DMS114 treated with DMSO at 0.1 percent for 48 hours (cell line): ENCODE measurements around the gene UNCX.

Experiments used
- DNase-seq: peaks from one replicate; lab custom pipeline; 2025; ENCODE audit not compliant: unreplicated experiment; lab: John Stamatoyannopoulos, UW

UNCX gene

DNA sequence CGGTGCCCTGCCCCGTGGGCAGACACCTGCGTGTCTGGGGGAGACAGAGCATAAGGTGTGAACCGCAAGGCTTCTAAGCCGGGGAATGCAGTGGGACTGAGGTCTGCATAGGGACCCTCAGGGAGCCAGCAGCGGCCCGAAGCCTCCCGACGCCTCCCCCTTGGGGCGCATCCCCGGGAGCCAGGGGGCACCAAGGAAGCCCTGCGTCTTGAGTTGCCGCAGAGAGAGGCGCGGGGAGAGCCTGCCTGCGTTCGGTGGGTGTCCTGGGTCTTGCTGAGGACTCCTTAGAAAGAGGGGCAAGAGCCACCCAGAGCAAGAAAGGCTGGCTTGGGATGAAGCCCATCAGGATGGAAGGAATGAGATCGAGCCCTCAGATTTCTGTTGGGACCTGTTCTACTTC is 18.2 kb upstream of the UNCX start:
- DNase-seq: no peak

DNA sequence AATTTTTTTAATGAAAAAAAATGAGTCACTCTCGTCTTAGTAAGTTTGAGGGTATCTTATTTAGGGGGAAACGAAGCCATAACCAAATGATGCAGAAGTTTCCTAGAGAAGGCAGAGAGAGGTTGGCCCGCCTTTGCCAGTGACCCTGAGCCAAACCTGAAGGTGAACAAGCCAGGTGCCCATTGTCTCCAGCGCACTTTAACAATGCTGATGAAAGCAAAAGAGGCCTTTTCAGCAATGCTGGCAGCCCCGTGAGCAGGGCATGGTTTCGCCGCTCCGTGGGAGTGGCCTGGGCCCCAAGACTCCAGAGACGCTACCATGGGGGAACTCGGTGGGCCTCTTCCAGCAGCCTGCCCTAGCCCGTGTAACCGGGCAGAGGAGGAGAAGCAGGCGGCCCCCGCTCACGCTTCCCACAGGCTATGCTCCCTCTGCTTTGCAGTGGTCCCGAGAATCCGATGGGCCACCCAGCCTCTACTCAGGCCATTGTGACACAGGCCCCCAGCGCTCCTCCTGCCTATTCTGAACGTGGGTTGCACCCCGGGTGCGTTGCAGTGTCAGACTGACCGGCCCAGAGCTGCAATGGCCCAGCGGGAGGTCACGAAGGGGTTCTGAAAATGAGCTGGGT is 14.0 kb upstream of the UNCX start:
- DNase-seq: no peak

DNA sequence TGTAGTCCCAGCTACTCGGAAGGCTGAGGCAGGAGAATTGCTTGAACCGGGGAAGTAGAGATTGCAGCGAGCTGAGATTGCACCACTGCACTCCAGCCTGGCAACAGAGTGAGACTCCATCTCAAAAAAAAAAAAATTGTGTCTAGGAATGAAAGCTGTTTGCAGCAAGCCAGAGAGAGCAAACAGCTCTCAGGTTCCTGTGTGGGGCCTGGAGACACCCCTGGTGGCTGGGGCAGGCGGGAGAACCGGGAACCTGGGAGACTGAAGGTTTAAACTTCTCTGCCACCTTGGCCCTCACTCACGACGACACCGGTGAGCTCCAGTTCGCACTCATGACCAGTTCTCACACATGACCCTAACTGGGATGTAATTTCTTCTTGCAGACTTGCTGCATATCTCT is 13.2 kb upstream of the UNCX start:
- no peak for DNase-seq

DNA sequence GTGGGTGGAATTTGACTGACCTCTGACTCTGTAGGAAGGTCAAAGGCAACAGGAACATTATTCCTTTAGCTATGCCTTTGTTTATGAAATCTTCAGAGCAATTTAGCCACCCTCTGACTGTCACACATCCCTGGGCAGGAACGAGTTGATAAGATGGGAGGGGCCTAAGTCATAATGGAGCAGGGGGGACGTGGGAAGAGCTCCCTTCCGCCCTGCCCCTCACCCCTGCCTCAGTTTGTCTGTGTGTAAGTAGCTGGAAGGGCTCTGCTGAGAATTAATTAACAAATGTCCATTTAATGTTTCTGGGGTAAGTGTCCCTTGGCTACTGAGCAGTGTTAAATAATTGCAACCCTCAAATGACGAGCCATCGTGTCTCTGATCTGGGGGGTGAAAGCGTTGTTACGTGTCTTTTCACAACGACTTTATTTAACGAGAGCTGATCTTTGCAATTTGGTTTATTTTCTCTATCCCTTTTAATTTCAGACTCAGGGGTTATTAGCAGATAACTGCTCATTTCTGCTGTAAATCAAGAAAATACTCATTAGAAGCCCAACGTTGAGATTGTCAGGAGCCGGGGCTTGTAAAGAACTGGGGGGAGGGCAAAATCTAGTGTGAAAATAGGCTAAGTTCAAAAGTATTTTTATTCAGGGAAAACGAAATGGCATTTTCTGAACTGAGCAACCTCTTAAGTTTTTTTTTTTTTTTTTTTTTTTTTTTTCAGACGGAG is 12.5 kb upstream of the UNCX start:
- no peak for DNase-seq

DNA sequence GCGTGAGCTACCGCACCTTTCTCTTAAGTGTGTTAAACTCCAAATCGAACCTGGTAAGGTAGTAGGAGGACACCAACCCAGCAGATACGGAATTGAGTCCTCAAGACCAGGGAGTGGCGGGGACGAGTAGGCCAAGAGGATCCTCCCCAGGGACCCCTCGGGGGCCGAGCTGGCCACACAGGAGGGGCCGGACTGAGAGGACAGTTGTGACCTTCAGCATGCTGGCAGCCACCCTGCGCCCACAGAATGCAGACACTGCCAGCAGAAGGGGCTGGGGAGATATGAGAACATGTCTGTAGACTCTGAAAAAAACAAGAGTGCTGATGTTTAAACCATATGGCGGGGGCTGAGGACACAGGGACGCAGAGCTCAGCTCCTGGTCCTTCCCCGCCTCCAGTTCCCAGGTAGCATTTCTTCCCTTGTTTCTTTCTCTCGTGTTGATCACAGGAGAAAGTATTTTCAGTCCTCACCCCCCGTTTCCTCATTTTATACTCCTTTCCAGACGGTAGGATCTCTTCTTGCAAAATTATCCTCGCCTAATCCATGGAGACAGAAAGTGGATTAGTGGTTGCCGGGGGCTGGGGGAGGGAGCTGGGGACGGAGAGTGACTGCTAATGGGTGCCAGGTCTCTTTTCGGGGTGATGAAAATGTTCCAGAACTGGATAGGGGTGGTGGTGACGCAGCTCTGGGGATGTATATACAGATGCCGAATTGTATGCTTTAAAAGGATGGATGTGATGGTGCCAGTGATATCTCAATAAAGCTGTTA is 11.5 kb upstream of the UNCX start:
- no peak for DNase-seq

DNA sequence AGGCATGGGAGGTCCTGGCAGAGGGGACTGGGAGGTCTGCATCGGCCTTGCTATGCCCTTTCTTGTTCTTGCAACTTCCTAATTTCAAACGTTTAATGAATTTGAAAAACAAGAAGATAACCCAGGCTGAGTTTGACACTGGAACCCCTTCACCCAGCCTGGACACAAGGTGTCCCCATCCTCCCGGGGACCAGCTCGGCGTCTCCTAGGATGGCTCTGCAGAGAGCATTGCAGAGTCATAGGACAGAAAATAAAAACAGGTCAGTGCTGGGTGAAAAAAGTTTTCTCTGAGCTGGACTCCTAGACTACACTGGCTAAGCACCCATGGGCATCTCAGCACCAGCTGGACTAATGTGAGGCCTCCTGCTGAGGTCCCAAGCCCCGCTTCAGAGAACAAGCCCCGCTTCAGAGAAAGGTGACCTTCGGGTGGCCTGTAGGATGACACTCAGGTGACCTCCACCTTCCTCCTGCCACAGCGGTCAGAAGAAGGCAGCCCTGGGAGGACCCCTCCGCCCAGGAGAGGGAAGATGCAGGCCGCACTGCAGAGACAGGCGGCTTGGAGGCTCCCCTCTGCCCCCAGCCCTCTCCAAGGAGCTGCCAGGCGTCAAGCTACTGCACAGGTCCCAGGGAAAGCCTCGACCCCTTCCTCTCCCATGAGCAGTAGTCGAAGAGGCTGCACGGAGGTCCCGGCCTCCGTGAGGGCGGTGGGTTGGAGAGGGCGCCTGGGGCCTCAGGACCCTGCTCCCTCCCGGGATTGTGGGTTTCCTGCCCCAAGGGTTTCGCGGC is 9.3 kb upstream of the UNCX start:
- DNase-seq: no peak

DNA sequence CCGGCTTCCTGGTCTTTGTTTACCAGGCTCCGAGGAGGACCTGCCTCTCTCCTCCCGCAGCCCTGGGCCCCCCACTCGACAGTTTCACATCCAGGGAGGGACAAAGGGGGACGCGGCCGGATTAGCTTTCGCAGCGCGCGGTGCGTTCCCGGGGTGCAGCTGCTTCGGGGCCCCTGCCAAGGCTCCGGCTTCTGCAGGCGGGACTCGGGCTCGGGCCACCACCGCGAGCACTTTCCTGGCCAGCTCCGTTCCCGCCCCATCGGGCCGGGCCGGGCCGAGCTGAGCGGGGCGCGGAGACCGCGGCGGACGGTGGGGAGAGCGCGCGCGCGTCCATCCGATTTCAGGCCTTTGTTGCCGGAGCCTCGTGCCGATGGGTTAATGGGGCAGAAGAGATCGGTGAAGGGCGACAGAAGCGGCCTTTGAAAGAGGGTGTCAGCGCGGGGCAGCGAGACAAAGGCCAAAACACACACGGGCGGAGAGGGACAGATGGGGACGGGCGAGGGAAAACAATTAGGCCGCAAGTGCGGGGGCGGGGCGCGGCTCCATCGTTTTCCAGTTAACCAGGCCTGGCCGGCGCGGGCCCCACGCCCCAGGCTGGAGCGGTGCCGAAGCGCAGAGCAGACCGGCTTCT is 8.5 kb upstream of the UNCX start:
- no peak for DNase-seq

DNA sequence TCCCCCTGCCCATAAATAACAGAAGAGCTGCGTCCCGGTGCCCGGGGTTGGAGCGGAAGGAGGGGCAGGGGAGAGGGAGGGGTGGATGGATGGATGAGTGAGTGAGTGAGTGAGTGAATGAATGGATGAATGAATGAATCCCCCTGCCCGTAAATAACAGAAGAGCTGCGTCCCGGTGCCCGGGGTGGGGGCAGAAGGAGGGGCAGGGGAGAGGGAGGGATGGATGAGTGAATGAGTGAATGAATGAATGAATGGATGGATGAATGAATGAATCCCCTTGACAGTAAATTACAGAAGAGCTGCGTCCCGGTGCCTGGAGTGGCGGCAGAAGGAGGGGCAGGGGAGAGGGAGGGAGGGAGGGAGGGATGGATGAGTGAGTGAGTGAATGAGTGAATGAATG is 7.6 kb upstream of the UNCX start:
- DNase-seq: no peak

DNA sequence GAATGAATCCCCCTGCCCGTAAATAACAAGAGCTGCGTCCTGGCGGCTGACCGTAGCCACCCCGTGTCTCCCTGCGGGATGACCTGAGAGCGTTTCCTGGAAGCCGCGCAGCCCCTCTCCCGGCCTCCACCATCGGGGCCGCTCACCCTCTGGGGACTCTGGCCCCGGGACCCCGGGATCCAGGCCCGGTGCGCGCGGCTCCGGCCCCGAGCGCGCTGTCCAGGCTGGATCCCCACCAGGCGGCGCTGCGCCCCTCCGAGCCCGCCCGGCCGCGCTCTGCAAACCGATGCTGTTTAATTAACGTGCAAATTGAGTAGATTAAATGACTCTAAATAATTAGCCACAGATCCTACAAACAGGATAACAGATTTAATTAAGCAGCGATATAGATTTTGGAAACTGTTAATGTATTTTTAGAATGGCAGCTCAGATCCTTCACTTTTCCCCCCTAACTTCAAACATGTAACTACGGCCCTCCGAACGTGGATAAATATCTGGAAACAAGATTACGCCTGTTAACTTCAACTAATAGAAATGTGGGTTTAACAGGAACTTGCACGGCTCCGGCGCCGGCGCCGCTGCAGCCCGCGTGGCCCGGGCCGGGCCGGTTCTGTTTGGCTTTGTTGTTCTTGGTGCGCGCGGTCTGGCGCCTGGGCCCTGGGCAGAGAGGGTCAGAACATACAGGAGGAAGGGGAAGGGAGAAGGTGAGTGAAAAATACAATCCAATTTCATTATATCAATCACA is 7.1 kb upstream of the UNCX start:
- no peak for DNase-seq

DNA sequence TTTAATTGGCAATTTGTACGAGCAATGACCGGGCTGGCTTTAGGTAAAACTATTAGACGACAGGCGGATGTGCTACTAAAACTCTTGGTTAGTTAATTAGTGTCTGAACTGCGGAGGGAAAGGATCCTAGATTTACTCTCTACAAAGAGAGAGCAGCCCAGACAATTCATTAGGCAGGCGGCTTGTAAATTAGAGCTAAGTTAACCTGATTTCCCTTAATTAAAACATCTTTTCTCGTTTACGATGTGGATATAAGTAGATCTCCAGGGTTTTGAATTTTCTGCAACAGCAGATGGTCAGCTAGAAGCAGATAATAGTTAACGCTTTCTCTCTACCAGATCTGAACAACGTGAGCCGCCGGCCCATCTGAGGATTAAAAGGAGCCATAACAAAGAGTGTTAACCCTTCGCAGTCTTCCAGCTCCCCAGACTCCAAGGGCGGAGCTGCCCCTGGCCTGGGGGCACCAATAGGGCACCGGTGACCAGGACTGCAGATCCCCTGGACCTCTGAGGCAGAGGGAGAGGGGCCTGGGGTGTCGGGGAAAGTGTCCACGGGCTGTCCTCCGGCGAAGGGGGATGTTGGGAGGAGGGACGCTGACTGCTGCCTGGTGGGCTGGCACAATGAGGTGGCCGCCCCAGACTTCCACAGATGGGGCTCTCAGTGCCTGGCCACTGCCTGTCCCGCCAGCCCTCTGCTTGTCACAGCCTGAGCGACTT is 6.3 kb upstream of the UNCX start:
- no peak for DNase-seq

DNA sequence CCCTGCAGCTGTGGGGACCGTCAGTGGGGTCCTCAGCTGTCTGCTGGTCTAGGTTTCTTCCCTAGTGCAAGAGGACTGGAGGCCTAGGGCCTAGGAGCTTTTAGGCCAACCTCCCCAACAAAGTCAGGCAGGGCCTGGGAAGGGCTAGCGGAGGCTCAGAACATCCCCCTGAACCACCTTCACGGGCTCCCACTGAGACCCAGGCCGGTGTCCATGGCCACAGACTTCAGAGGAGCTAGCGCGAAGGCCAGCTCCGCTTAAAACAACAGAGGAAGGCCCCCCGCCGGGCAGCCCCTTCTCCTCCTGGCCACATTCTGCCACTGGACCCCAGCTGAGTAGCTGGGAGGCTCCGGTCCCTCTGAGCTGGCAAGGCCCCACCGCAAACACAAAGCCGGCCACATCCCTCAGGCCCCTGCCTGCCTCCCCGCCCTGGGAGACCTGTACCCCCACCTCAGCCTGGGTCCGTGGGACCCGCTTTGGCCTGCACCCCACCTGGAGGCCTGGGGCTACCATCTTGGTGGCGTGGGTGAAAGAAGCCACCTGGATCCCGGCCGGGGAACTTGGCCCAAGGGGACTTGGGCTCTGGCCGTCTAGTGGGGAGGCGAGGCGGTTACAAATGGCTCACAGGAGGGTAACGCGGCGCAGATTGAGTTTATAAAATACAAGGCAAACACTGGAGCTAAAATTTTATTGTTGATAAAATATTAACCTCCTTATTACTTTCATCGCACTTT is 5.4 kb upstream of the UNCX start:
- no peak for DNase-seq

DNA sequence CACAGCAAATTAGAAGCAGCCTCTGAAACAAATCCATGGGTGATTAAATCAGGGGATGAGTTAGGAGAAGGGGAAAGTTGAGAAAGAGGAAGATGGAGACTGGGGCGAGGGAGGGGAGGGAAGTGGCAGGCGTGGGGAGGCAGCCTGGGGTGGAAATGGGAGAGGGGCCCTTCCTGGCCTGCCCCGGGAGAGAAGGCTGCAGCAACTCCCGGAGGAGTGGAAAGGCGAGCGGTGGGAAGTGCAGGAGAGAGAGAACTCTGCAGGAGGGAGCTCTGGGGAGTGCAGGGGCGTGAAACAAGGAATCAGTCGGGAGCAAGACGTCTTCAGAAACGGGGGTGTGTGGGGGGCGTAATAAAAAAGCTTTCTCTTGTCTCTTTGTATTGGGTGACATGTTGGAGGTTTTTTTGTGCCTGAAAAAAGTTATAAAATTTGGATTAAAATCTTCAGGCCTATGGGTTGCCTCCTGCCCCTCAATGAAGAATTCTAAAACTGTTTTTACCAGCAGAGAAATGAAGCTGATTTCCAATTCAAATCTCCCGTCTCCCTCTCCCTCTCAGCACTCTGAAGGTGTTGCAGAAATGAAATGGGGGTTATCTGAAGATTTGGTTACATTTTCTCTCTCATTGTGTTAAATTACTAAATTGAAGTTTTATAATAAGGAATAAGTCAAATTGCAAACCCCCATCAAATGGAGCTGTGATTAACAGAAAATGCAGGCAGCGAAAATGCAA is 4.7 kb upstream of the UNCX start:
- DNase-seq: no peak

DNA sequence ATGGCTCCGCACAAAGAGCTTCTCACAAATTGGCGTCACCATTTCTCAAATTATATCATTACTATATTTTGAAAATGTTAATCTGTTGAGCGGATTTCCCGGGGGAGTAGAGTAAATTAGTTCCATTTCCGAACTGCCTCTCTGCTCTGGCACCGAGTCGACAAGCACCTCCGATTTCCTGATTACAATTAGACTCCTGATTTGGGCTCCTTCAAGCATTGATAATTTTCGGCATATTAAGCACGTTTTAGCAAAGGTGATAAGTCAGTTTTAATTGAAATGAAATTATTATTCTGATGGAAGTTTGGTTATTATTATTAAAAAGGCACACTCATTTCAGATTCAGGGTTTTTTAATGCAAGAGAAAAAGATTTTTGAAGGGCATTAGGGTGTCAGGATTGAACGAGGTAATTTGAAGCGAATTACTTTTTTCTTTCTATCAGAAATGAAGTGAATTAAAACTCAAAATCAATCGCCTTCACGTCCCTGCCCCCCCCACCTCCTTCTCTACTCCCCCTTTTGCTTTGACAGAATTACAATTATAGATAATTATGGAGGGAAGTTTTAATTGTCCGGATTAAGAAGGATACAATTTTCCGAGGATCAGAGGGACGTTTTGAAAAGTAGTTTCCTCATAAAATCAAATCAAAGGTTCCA is 4.0 kb upstream of the UNCX start:
- DNase-seq: no peak

DNA sequence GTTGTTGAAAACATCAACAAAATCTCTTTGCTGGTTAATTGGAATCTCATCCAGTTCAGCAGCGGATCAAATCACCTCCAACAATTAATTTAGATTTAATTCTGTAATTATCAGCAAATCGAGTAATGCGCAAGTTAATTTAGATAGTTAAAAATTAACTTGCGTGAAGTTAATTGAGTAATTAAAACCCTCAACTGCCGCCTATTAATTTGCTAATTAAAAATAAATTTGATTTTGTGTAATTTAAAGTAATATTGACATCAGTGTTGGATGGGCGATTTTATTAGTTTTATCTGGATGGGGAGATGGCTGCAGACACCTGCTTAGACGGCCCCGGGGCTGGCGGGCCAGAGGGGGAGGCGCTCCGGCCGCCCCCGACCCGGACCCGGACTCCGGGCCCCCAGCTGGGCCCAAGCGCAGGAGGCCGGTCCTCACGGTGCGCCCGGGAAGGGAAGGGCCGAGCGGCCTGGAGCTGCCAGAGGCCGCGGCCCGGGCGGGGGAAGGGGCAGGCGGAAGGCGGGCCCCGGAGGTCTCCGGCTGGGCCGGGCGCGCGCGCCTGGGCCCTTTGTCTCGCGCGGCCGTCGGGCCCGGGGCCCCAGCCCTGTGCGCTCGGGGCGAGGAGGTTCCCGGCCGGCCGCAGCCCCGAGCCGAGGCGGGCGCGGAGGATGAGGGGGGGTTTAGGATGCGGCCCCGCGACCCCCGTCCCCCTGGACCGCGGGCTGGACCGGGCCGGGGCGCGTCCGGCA is 3.3 kb upstream of the UNCX start:
- no peak for DNase-seq

DNA sequence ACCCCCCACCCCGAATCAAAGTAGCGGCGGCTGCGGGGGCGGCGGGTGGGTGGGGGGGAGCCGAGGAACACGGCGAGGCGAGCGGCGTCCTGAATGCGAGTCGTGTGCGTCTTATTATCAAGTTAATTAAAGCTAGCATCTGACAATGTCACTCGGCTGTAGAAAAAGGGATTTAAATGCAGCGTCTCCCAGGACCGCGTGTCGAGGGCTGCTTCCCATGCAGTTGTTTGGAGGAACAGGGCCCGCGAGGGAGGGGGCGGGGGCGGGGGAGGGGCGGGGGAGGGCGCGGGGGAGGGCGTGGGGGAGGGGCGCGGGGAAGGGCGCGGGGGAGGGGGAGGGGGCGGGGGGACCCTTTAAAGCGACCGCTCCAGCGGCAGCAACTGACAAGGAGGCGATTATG is 2.7 kb upstream of the UNCX start:
- DNase-seq: no peak

DNA sequence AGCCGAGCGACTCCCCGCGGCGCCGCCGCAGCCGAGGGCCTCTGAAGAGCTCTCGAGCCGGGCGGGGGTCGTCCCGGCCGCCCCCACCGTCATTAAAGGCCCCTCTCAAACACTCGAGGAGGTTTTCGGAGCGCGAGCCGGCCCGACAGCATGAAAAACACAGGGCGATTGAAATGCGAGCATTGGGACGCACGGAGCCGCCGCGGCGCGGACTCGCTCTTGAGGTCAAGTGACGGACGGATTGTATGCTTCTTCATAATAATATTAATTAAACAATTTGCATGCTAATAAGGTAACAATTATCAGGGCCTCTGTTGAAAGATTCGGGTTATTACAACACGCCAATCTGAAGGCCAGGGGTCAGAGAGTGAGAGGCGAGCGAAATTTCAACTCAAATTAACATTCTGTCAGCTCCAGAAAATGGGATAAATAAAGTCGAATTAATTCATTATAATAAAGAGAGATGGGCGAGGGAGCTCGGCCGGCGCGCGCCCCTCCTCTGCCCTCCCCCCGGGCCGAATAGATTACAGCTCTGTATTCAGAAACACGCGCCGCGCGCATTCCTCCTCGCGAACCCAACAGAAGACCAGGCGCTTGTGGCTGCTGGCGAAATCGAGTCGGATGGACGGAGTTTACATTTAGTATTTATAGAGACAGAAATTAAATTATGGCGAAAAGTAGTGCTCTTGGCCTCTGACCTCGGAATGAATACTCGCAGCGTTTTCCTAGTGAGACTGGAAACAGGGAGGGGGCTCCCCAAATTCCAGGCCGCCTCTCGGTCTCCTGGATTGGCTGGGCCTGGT is 2.1 kb upstream of the UNCX start:
- no peak for DNase-seq
